Colonic mucosa (tissue), 4 donors: ENCODE measurements around the gene TRIM50. TPM values are rescaled to one million over a fixed set of nuclear protein-coding genes. Genes with fewer than 3 reads are reported as not detected.
"Not testable (repeated sequence)": the region's sequence is repeated elsewhere in the genome, so short reads cannot be mapped to it uniquely, and the experiment has no call there.

Experiments
- DNase-seq: peaks from one replicate; pipeline ENCODE4 v3.0.0-alpha.2; 2020
- H3K27ac ChIP-seq: fragments of 200-600 bp; one replicate; pipeline ENCODE4 v1.8.0; 2021
- H3K27me3 ChIP-seq: fragments of 200-600 bp; one replicate; pipeline ENCODE4 v1.8.0; 2021
- H3K36me3 ChIP-seq: fragments of 200-600 bp; one replicate; pipeline ENCODE4 v1.8.0; 2021
- H3K4me1 ChIP-seq: fragments of 200-600 bp; one replicate; pipeline ENCODE4 v1.8.0; 2021; ENCODE audit warnings: mild to moderate bottlenecking
- H3K4me3 ChIP-seq: fragments of 200-600 bp; one replicate; pipeline ENCODE4 v1.8.0; 2021
- H3K9ac ChIP-seq, 2 donors: one replicate each; pipeline ENCODE4 v1.7.0; 2013; ENCODE audit warnings: control low read depth in 2 of 2, low read depth in 2 of 2, low read length in 2 of 2
- H3K9me3 ChIP-seq: fragments of 200-600 bp; one replicate; pipeline ENCODE4 v1.8.0; 2021
- intact Hi-C: fragments of 100-400 bp; cut with DNase I; formaldehyde crosslinking; loops from one replicate; pipeline ENCODE4 v1.14.1; 2022
- total RNA-seq, 2 donors: library from RNA; stranded (reverse); fragmentation: NEBNext Ultra II Directional in 1 of 2; extraction: Animal tissue kit (Norgen Biotek cat#: 25700) in 1 of 2; gene quantifications; one replicate each; pipeline ENCODE4 v1.2.1, GENCODE V29; 2021
- TF ChIP-seq, protein P1 (sequence below): fragments of 200-600 bp; IDR thresholded peaks from one replicate; pipeline ENCODE4 v1.8.0; 2022; ENCODE audit warnings: antibody characterized with exemption, mild to moderate bottlenecking
- donor health status: healthy.
- donor health status: DM: no; HTN: no; CAD: no.
- donor health status: DM: no; HTN: no; CAD: no.

Gene TRIM50
- not detected for total RNA-seq

DNA sequence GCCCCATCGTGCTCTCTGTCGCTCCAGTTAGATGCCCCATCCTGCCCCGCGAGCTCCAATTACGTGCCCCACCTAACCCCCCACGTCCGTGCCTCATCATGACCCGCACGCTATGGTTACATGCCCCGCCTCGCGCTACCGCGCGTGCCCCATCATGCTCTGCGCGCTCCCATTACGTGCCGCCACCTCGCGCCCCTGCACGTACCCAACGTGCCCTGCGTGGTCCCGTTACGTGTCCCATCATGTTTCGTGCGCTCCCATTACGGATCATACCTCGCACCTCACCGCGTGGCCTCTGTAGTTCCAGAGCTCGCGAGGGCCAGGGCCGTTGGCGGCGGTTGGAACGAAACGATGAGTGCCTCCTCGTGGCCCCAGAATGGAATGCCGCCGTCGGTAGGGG lies at the start of gene TRIM50, which contains the start of gene FKBP6:
Gene TRIM50, minus strand, starts transcription at position 161 of the 400 bp plus-strand sequence. CDS start 3,295 bp downstream, outside the sequence.
Gene FKBP6, plus strand, starts transcription at position 240 of the 400 bp plus-strand sequence. CDS start 268 bp downstream, outside the sequence.
- H3K9ac ChIP-seq, H3K9me3 ChIP-seq, H3K4me3 ChIP-seq, H3K27ac ChIP-seq, H3K27me3 ChIP-seq, intact Hi-C loops, H3K4me1 ChIP-seq, H3K36me3 ChIP-seq, DNase-seq: not testable (repeated sequence)

DNA sequence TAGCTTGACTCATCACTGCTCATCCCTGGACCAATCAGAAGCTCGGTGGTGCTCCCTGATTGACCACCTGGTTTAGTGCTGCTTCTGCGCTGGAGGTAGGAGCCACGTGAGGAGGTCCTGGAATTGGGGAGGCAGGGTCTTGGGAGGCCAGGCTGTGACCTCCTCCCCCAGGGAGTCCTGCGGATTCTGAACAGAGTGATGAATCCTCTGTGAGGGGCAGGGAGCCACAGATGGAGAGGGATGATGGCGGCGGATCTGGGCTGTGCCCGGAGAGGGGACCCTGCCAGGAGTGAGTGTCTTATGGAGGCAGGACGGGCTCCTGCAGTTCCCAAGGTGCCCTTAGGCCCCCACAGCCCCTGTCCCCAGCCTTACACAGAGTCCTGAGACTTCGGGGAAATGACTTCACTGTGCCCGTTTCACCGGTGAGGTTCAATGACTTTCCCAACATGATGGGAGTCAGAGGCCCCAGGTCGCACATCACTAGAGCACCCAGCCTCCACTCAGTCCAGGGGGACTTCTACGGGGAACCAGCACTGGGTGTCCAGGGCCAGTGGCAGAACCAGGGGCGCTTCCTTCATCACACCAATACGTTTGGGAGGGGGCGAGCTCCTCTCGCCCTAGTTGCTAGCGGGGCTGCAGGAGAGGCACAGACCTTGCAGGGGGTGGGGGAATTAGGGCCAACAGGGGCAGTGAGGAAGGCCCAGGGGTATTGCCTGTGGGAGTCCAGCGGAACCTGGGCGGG lies 49.0 kb upstream of the TRIM50 start:
- Histone ChIP-seq H3K36me3 (no peaks in the 10 kb centered on the region), H3K9me3 (no peaks in the 10 kb centered on the region), H3K27me3 (peaks cover 12% of the 10 kb centered on the region), H3K27ac (no peak overlapping the region), H3K9ac (no peak overlapping the region), H3K4me3 (no peak overlapping the region), H3K4me1 (no peaks in the 10 kb centered on the region)
- intact Hi-C loops, result no loop called here
- DNase-seq, result no peak
- TF ChIP-seq, protein P1, sequence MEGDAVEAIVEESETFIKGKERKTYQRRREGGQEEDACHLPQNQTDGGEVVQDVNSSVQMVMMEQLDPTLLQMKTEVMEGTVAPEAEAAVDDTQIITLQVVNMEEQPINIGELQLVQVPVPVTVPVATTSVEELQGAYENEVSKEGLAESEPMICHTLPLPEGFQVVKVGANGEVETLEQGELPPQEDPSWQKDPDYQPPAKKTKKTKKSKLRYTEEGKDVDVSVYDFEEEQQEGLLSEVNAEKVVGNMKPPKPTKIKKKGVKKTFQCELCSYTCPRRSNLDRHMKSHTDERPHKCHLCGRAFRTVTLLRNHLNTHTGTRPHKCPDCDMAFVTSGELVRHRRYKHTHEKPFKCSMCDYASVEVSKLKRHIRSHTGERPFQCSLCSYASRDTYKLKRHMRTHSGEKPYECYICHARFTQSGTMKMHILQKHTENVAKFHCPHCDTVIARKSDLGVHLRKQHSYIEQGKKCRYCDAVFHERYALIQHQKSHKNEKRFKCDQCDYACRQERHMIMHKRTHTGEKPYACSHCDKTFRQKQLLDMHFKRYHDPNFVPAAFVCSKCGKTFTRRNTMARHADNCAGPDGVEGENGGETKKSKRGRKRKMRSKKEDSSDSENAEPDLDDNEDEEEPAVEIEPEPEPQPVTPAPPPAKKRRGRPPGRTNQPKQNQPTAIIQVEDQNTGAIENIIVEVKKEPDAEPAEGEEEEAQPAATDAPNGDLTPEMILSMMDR, result no peak

DNA sequence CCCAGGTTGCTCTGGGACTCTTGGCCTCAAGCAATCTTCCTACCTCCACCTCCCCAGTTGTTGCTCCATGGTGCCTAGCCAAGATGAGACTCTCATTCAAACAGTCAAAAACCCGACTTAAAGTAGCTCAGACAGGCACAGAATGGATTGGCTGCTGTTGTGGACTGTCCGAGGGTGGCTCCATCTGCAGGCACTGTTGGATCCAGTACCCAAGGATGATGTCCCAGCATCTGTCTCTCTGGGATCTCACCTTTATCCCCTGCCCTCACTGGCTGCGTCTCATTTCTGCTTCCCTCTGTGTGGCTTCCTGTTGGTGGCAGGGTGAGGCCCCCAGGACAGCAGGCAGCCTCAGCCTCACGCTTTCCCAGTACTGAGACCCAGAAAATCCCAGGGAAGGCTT lies 48.4 kb upstream of the TRIM50 start:
- intact Hi-C loops, H3K9ac ChIP-seq: not testable (repeated sequence)

DNA sequence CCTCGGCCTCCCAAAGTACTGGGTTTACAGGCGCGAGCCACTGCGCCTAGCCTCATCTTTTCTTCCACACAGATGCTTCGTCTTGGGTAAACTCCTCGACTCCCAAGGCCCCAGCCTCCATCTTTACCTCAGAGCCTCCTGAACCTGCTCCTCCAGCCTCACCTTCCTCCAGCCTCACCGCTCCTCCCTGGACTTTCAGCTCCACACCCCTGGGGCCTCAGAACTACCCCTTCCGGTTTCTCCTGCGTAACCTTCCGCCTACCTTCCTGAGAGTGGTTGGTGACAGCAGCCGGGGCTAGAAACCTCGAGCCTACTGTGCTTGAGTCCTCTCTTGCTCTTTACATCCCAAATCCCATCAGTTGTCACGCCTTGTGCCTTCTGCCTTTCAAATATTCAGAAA lies 45.9 kb upstream of the TRIM50 start:
- no peak overlapping the region for H3K4me3 ChIP-seq
- H3K36me3 ChIP-seq, result no peaks in the 10 kb centered on the region
- no peak overlapping the region for H3K27ac ChIP-seq
- intact Hi-C loops, result no loop called here
- no peaks in the 10 kb centered on the region for H3K9me3 ChIP-seq
- no peaks in the 10 kb centered on the region for H3K4me1 ChIP-seq
- TF ChIP-seq, protein P1, result no peak
- peaks cover 12% of the 10 kb centered on the region for H3K27me3 ChIP-seq
- DNase-seq, result no peak
- H3K9ac ChIP-seq, result no peak overlapping the region

More for the DNA sequence above, 48.4 kb upstream of the TRIM50 start:
- not testable (repeated sequence) for H3K36me3 ChIP-seq, DNase-seq, H3K4me3 ChIP-seq, H3K4me1 ChIP-seq, H3K27ac ChIP-seq, H3K9me3 ChIP-seq
- H3K27me3 ChIP-seq, result peaks cover 12% of the 10 kb centered on the region

DNA sequence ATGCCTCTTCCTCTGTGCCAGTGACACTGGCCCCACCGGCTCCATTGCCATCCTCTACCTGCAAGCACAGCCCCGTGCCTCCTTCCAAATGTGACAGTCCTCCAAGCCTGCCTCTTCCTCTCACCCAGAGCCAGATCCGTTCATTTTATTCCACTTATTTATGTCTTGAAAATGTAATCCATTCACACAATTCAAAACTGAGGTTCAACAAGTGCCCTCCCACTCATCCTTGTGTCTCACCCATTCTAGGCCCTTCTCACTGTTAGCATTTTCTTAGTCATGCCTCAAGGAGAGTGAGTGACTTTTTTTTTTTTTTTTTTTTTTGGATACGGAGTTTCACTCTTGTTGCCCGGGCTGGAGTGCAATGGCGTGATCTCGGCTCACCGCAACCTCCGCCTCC lies 41.7 kb upstream of the TRIM50 start:
- H3K4me1 ChIP-seq, result no peaks in the 10 kb centered on the region
- intact Hi-C loops, result no loop called here
- no peak for DNase-seq
- no peak overlapping the region for H3K27ac ChIP-seq
- H3K9me3 ChIP-seq, result no peaks in the 10 kb centered on the region
- H3K36me3 ChIP-seq, result no peaks in the 10 kb centered on the region
- TF ChIP-seq, protein P1, result no peak
- H3K9ac ChIP-seq, result no peak overlapping the region
- no peak overlapping the region for H3K4me3 ChIP-seq
- H3K27me3 ChIP-seq, result no peaks in the 10 kb centered on the region

DNA sequence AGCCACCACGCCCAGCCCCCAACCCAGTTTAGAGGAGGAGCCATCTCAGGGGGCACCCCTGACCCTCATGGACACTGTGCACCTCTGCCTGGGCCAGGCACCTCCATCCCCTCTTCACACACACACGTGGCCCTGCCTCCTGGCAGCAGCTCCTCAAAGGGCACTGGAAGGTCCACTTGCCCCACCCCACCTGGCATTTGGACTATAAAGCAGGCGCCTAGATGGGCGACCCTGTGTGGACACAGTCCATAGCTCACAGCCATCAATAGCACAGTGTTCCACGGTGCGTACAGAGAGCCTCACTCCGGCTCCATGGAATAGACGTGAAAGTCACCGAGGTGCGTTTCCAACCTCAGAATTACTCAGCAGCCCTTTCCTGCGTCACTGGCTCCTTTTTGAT lies 41.1 kb upstream of the TRIM50 start:
- Histone ChIP-seq H3K27me3 (no peaks in the 10 kb centered on the region), H3K4me3 (no peak overlapping the region), H3K9ac (no peak overlapping the region), H3K9me3 (no peaks in the 10 kb centered on the region), H3K36me3 (no peaks in the 10 kb centered on the region), H3K27ac (no peak overlapping the region), H3K4me1 (no peaks in the 10 kb centered on the region)
- TF ChIP-seq, protein P1, result no peak
- intact Hi-C loops, result no loop called here
- DNase-seq, result no peak
